K562 (cell line): ENCODE results near the gene NGRN. TPM values are rescaled to one million over a fixed set of nuclear protein-coding genes. Genes with fewer than 3 reads are reported as not detected.
A peak's percentile ranks its signal among the peaks of the same experiment; 100 is the strongest.

ENCODE experiments used
- CREM ChIP-seq: IDR thresholded peaks from 2 replicates; pipeline ENCODE4 v1.6.1; 2014; ENCODE audit warnings: antibody characterized with exemption, low read depth
- EP300 ChIP-seq: IDR thresholded peaks from 2 replicates; pipeline ENCODE4 v1.6.1; 2012; ENCODE audit warnings: low read length, improper control_type of control experiment
- HMG20B ChIP-seq: fragments of 250-450 bp; sonication (Bioruptor Pico); IDR thresholded peaks from 2 replicates; pipeline ENCODE4 v1.5.0; 2021; ENCODE audit warnings: mild to moderate bottlenecking
- MIER1 ChIP-seq: fragments of 450-650 bp; IDR thresholded peaks from 2 replicates; pipeline ENCODE4 v1.6.1; 2016; ENCODE audit warnings: antibody characterized with exemption, mild to moderate bottlenecking, low read depth
- NCOA2 ChIP-seq, 2 experiments: fragments of 450-650 bp; IDR thresholded peaks; 2 replicates each; pipeline ENCODE4 v1.6.1; 2018; ENCODE audit warnings: mild to moderate bottlenecking in 2 of 2, moderate library complexity in 1 of 2; ENCODE audit not compliant: partially characterized antibody in 2 of 2
- NFATC3 ChIP-seq: fragments of 450-650 bp; IDR thresholded peaks from 2 replicates; pipeline ENCODE4 v1.6.1; 2017; ENCODE audit warnings: mild to moderate bottlenecking
- NR4A1 ChIP-seq, 2 experiments: fragments of 250-450 bp in 1 of 2; fragments of 450-650 bp in 1 of 2; sonication (Bioruptor Pico) in 1 of 2; IDR thresholded peaks; 2 replicates each; pipeline versions ENCODE4 v1.4.0 to v1.6.1; 2016 to 2020; ENCODE audit warnings: mild to moderate bottlenecking in 2 of 2, missing compliant biosample characterization in 1 of 2, missing genetic modification characterization in 1 of 2, moderate library complexity in 1 of 2
- RBM22 ChIP-seq: fragments of 200-400 bp; formaldehyde crosslinking; IDR thresholded peaks from 2 replicates; pipeline ENCODE4 v1.6.1; 2018; ENCODE audit warnings: low read length, low read depth; ENCODE audit not compliant: poor library complexity, severe bottlenecking
- SIN3B ChIP-seq: fragments of 450-650 bp; IDR thresholded peaks from 2 replicates; pipeline ENCODE4 v1.6.1; 2017; ENCODE audit warnings: low read depth, mild to moderate bottlenecking, moderate library complexity
- THAP12 ChIP-seq: fragments of 250-450 bp; sonication (Bioruptor Pico); IDR thresholded peaks from 2 replicates; pipeline ENCODE4 v1.9.0; 2021; ENCODE audit warnings: mild to moderate bottlenecking, inconsistent platforms
- THRA ChIP-seq: fragments of 450-650 bp; IDR thresholded peaks from 2 replicates; pipeline ENCODE4 v1.6.1; 2017; ENCODE audit warnings: mild to moderate bottlenecking, moderate library complexity
- U2AF1 ChIP-seq: fragments of 200-400 bp; formaldehyde crosslinking; optimal IDR thresholded peaks from 2 replicates; pipeline ENCODE3; 2017; ENCODE audit warnings: mild to moderate bottlenecking, low read depth, low read length, moderate library complexity
- ZNF146 ChIP-seq: IDR thresholded peaks from one replicate; pipeline ENCODE4 v1.6.1; 2018; ENCODE audit warnings: missing compliant biosample characterization; ENCODE audit not compliant: unreplicated experiment
- ZNF165 ChIP-seq: fragments of 250-450 bp; sonication (Bioruptor Pico); IDR thresholded peaks from 2 replicates; pipeline ENCODE4 v1.4.0; 2020; ENCODE audit warnings: borderline replicate concordance
- ZNF551 ChIP-seq: fragments of 250-450 bp; sonication (Bioruptor Pico); IDR thresholded peaks from 2 replicates; pipeline ENCODE4 v1.5.0; 2021; ENCODE audit warnings: mild to moderate bottlenecking, moderate library complexity
- polyA plus RNA-seq, 8 experiments: library from polyadenylated mRNA; depleted of rRNA in 4 of 8; stranded (reverse) in 5 of 8; unstranded in 3 of 8; fragments of >200 nt; fragmentation: Nextera tagmentation in 2 of 8; fragmentation: Illumina TruSeq in 1 of 8; extraction: Ambion mirVana in 2 of 8; extraction: Trizol in 1 of 8; gene quantifications; 2 replicates each; pipeline versions ENCODE4 v1.2.1 to v1.2.3, GENCODE V29; 2011 to 2014; ENCODE audit warnings: inconsistent platforms in 1 of 8, missing spikeins in 1 of 8
- total RNA-seq, 7 experiments: library from RNA; depleted of rRNA in 6 of 7; stranded (reverse); fragments of >200 nt in 6 of 7; fragmentation: Illumina TruSeq in 2 of 7; extraction: Trizol in 2 of 7; gene quantifications; 2 replicates each; pipeline versions ENCODE4 v1.2.1 to v1.2.3, GENCODE V29; 2011 to 2021; ENCODE audit warnings: low replicate concordance in 1 of 7
- TF ChIP-seq, protein P1 (sequence below): fragments of 250-450 bp; sonication (Bioruptor Pico); IDR thresholded peaks from 2 replicates; pipeline ENCODE4 v1.5.0; 2021
- TF ChIP-seq, protein P2 (sequence below): fragments of 250-450 bp; sonication (Bioruptor Pico); IDR thresholded peaks from 2 replicates; pipeline ENCODE4 v1.8.0; 2021; ENCODE audit warnings: moderate library complexity, mild to moderate bottlenecking, inconsistent platforms
- TF ChIP-seq, protein P3 (sequence below): fragments of 250-450 bp; sonication (Bioruptor Pico); IDR thresholded peaks from 2 replicates; pipeline ENCODE4 v1.4.0; 2020; ENCODE audit warnings: mild to moderate bottlenecking, moderate library complexity, borderline replicate concordance

NGRN gene
- total and polyA plus RNA-seq, 9 of the 15 experiments (the other 6 are each of a cell fraction or from before 2014, with no cell fraction given) = 14.0 to 73.4 (median 60.0) TPM

DNA sequence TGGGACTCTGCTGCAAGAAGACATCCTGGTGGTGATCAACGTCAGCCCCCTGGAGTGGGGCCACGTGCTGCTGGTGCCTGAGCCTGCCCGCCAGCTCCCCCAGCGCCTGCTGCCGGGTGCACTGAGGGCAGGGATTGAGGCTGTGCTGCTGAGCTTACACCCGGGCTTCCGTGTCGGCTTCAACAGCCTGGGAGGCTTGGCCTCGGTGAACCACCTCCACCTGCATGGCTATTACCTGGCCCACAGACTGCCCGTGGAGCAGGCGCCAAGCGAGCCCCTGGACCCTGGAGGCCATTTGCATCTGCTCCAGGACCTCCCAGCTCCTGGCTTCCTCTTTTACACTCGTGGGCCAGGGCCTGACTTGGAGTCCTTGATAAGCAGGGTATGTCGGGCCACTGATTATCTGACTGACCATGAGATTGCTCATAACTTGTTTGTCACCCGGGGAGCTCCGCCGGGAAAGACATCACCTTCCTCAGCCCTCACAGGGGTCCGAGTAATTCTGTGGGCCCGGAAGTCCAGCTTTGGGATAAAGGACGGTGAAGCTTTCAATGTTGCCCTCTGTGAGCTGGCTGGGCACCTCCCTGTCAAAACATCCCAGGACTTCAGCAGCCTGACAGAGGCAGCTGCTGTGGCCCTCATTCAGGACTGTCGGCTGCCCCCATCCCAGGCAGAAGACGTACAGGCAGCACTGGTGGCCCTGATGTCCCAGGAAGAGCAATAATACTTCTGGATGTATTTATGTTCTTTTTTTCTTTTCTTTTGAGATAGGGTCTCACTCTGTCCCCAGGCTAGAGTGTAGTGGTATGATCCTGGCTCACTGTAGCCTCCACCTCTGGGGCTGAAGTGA lies 23.9 kb upstream of the NGRN start (continued):
- no peak for TF ChIP-seq THAP12
- no peak for TF ChIP-seq RBM22
- peak; percentile 37 for TF ChIP-seq CREM
- no peak for TF ChIP-seq U2AF1
- TF ChIP-seq HMG20B (CRISPR knock-in tag) = no peak
- TF ChIP-seq THRA = no peak
- TF ChIP-seq, protein P1, sequence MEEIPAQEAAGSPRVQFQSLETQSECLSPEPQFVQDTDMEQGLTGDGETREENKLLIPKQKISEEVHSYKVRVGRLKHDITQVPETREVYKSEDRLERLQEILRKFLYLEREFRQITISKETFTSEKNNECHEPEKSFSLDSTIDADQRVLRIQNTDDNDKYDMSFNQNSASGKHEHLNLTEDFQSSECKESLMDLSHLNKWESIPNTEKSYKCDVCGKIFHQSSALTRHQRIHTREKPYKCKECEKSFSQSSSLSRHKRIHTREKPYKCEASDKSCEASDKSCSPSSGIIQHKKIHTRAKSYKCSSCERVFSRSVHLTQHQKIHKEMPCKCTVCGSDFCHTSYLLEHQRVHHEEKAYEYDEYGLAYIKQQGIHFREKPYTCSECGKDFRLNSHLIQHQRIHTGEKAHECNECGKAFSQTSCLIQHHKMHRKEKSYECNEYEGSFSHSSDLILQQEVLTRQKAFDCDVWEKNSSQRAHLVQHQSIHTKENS (CRISPR knock-in tag) = no peak
- no peak for TF ChIP-seq MIER1
- TF ChIP-seq NCOA2 (IDR thresholded peaks at IDR 0.05; ENCODE audit: partially characterized antibody in 2 of 2) = no peak
- TF ChIP-seq ZNF551 (CRISPR knock-in tag) = no peak
- TF ChIP-seq, protein P2, sequence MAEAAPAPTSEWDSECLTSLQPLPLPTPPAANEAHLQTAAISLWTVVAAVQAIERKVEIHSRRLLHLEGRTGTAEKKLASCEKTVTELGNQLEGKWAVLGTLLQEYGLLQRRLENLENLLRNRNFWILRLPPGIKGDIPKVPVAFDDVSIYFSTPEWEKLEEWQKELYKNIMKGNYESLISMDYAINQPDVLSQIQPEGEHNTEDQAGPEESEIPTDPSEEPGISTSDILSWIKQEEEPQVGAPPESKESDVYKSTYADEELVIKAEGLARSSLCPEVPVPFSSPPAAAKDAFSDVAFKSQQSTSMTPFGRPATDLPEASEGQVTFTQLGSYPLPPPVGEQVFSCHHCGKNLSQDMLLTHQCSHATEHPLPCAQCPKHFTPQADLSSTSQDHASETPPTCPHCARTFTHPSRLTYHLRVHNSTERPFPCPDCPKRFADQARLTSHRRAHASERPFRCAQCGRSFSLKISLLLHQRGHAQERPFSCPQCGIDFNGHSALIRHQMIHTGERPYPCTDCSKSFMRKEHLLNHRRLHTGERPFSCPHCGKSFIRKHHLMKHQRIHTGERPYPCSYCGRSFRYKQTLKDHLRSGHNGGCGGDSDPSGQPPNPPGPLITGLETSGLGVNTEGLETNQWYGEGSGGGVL (CRISPR knock-in tag) = no peak
- TF ChIP-seq, protein P3, sequence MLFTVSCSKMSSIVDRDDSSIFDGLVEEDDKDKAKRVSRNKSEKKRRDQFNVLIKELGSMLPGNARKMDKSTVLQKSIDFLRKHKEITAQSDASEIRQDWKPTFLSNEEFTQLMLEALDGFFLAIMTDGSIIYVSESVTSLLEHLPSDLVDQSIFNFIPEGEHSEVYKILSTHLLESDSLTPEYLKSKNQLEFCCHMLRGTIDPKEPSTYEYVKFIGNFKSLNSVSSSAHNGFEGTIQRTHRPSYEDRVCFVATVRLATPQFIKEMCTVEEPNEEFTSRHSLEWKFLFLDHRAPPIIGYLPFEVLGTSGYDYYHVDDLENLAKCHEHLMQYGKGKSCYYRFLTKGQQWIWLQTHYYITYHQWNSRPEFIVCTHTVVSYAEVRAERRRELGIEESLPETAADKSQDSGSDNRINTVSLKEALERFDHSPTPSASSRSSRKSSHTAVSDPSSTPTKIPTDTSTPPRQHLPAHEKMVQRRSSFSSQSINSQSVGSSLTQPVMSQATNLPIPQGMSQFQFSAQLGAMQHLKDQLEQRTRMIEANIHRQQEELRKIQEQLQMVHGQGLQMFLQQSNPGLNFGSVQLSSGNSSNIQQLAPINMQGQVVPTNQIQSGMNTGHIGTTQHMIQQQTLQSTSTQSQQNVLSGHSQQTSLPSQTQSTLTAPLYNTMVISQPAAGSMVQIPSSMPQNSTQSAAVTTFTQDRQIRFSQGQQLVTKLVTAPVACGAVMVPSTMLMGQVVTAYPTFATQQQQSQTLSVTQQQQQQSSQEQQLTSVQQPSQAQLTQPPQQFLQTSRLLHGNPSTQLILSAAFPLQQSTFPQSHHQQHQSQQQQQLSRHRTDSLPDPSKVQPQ = no peak
- peak; percentile 45 for TF ChIP-seq EP300
- TF ChIP-seq ZNF165 (CRISPR knock-in tag) = no peak
- TF ChIP-seq NR4A1 (CRISPR knock-in tag; IDR thresholded peaks at IDR 0.05) = no peak
- peak; percentile 89 for TF ChIP-seq NR4A1 (tag; IDR thresholded peaks at IDR 0.05)
- TF ChIP-seq NFATC3 = no peak
- no peak for TF ChIP-seq SIN3B
- no peak for TF ChIP-seq ZNF146 (CRISPR knock-in tag)
